HG02840 (cell line): Measurements from ENCODE around the gene FANCI.

Experiments
- ATAC-seq: cut with Tn5 transposase; IDR thresholded peaks from one replicate; pipeline ENCODE4 v1.9.1; 2021; ENCODE audit warnings: mild to moderate bottlenecking, moderate library complexity, moderate number of reproducible peaks; ENCODE audit not compliant: unreplicated experiment, low FRiP score

The FANCI gene

GRCh38 chr15:89356634-89357298 lies 113.0 kb downstream of the FANCI start:
- ATAC-seq, result no peak

DNA sequence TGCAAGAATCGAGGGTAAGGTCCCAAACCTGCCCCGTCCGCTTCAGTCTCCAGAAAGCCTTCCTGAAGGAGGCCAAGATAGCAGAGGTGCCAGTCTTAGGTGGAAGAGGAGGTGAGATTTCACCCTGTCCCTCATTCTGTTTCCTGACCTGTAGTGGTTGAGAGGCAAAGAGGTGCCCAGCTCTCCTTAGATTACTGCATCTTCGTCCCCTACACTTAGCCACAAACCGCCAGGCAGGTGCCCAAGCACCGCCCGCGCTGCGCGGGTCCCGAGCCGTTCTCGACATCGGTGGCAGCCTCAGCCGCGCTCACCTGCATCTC lies 114.6 kb downstream of the FANCI start:
- ATAC-seq, result no peak

GRCh38 chr15:89358755-89359439 lies 115.1 kb downstream of the FANCI start:
- peak; percentile 85 for ATAC-seq

DNA sequence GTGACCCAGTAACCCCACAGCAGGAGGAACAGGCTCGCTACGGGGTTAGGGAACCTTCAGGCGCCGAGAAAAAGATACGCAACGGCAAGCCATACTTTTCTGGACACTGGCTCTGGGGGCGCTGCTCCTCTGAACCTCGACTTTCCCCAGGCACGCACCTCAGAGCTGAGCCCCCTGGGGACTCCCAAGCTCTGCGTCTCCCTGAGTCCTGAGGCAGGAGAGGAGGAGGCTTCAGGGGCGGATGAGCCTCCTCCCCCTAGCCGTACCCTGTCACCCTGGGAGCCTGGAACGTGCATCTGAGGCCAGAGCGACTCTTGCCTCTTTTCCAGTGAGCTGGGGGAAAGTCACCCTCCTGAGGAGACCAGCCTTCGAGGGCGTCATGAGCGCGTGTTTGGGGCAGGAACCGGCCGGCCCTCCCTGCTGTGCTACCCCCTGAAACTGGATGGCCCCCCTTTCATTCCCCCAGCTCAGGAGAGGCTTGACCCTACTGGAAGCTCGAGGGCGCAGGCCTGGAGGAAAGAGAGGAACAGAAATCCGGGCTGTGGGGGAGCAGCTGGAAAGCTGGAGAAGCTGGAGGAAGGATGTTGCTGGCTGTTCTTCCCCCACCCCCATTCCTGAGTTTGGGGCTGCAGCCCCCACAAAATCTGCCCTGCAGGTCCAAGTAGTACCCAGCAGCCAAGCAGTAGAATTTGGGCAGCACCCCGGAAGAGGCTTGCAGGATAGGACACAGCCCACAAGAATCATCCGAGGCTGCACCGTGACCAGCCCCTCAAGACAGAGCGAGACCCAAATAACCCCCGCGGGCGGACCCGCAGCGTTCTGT lies 115.9 kb downstream of the FANCI start:
- no peak for ATAC-seq

DNA sequence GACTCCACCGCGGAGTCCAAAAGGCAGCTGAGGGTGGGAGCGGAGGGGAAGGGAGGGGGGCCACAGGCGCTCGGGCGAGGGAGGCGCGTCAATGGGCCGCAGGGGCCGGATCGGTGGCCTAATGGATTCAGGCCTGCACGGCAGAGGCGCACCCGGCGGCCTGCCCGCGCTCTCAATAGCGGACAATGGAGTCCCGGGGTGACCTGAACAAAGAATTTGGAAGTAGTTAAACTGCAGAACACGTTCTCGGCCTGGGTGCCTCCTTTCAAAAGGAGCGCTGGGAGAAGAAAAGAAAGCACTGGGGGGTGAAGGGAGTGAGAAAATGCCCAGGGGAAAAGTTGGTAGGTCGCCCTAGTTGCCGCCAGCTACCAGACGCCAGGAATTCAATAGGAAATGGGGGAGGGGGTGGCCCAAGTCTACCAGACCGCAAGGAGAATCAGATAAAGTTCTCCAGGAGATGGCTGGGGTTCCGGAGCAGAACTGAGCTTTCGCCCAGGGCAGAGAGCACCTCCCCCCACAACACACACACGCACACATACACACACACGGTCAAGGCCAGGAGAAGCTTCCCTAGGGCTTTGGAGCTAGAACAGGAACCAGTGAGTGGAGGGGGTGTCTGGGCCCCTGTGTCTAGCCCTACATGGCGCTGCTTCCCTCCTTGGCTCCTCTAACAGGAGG lies 116.7 kb downstream of the FANCI start:
- ATAC-seq, result no peak

DNA sequence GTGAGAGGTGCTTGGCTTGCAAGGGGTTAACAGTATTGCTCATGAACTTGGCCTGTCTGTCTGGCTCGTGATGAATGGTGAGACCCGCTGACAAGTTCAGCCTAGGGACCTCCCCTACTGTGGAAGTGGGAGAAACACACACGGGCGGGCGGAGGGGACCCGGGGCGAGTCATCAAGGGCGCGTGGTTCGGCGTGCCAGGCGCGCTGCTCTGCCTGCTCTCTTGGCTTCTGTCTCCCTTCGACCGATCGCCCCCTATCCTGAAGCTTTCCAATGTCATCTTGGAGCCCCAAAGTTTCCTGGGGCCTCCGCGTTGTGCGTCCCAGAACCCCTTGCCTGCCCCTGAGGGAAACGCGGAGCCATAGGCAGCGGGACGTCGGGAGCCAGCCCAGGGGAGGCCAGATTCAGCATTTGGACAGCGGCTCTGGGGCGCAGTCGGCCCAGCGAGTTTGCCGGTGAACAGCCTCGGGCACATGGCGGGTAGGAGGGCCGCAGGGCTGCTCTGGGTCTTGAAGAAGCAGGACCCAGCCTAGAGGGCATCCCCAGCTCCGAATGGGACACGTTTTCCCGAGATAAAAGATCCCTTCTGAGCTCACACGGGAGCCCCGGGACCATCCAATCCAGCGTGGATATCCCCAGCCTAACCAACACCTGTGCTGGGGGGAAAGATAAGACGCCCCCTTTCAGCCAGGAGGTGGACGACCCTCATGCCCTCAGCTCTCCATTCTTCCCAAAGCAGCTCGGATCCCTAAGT lies 117.8 kb downstream of the FANCI start:
- ATAC-seq, result no peak

- no peak for ATAC-seq
These were observed 118.7 kb downstream of the FANCI start for GRCh38 chr15:89362203-89363101.

DNA sequence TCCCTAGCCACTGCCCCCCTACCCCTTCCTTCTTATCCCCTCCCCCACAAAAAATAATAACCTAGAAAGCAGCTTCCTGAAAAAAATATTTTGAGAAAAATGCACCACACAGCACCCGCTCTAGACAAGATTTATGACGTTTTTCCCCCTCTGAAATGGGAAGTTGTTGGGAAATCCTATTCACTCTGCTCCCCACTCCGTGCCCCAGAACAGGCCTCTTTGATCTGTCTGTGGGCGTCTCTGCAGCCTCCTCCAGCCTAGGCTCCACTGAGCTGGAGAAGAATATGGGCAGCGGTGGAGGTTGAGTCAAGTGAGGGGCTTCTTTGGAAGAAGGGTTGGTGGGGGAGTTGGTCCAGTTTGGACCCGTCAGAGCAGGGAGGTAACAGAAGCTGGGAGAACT lies 119.4 kb downstream of the FANCI start:
- ATAC-seq, result no peak

DNA sequence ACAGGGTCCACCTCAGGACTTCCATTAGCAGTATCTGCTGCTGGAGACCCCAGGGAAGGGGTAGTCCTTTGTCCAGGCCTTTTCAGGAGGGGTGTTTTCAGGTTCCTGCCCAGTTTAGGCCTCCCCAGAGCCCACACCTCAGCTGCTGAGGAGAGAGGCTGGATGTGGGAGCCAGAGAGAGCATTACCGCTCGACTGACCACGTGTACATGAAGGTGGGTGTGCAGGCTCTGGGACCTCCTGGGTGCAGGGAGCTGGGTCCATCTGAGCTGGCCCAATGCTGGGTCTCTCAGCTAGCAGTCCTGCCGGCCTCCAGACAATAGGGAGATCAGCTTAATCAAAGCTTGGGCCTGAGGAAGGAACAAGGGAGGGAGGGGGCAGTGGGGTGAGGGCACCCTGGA lies 120.0 kb downstream of the FANCI start:
- no peak for ATAC-seq

DNA sequence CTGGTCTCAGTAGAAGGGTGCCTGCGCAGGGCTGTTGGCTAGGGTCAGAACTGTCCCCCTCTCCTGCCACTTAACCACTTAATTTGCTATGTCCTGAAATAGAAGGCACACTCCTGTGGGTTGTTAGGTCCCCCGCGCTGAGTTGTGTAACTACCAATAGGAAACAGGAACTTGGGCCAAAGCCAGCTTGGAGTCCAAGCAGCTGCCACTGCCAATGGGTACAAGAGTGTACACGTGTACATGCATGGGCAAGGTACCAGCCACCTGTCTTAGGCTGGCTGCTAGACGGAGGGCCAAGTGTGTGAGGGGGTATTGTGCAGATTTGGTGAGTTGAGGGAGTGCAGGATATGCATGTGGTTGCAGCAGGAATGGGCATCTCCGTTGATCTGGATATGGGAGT lies 120.6 kb downstream of the FANCI start:
- ATAC-seq, result no peak

DNA sequence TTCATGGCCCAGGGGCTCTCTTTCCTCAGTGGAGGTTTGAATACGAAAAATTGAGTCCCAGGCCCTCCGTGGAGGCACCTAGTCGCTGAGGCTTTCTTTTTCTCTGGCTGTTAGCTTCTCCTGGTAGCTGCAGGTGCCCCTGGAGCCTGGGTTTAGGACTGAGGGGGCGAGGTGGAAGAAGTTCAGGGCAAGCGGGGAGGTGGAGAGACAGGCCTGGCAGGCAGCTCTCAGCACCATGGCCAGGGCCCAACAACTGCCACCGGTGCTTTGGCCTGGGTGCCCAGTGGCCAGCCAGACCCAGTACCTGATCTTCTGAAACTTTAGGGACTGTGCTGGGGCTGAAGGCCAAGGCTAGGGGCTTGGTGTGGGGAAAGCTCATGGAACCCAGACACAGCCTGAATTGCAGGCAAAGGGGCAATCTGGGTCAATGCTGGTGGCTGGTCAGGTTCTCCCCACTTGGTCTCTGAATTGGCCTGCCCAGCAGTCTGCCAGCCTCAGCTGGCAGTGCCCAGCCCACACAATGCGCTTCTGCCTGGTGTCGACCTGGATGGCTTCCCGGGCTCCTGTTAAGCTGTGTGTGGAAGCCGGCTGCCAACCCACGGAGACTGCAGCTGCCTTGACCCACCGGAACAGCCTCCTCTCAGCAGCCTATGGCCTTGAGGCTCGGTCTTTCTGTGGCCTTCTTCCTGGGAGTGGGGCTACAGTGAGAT lies 121.1 kb downstream of the FANCI start:
- ATAC-seq, result no peak

DNA sequence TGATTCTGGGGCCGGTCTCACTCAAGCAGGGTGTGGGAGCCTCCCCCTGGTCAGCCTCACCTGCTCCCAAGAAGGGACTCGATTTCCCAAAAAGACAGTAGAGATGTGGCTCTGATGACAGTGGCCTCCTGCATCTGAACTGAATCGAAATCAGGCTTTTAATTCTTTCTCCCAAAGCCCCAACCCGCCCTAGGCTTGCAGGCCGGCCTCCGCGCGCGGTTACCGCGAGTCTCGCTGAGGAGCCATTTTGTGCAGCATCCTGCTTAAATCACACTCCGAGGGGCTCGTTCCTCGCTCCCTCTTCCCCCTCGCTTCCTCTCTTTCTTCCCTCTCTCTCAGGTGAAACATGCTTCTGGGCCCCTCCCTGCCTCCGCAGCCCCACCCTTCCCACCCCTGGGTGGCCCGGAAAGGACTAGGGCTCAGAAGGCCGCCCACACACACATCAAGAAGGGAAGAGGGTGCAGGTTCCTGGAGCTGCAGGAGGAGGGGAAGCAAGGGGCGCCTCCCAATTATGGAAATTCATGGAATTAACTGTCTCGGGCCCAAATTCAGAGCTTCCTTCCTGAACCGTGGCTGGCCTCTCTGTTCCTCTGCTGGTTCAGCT lies 121.8 kb downstream of the FANCI start:
- no peak for ATAC-seq
